Measurements from ENCODE around the gene SRP68. TPM values are rescaled to one million over a fixed set of nuclear protein-coding genes. Genes with fewer than 3 reads are reported as not detected.
"Not testable (repeated sequence)": the region's sequence is repeated elsewhere in the genome, so short reads cannot be mapped to it uniquely, and the experiment has no call there.

SRP68 gene
- polyA plus RNA-seq, 1 of the 3 experiments (the other 2 are of a cell fraction), result 76.8 TPM

DNA sequence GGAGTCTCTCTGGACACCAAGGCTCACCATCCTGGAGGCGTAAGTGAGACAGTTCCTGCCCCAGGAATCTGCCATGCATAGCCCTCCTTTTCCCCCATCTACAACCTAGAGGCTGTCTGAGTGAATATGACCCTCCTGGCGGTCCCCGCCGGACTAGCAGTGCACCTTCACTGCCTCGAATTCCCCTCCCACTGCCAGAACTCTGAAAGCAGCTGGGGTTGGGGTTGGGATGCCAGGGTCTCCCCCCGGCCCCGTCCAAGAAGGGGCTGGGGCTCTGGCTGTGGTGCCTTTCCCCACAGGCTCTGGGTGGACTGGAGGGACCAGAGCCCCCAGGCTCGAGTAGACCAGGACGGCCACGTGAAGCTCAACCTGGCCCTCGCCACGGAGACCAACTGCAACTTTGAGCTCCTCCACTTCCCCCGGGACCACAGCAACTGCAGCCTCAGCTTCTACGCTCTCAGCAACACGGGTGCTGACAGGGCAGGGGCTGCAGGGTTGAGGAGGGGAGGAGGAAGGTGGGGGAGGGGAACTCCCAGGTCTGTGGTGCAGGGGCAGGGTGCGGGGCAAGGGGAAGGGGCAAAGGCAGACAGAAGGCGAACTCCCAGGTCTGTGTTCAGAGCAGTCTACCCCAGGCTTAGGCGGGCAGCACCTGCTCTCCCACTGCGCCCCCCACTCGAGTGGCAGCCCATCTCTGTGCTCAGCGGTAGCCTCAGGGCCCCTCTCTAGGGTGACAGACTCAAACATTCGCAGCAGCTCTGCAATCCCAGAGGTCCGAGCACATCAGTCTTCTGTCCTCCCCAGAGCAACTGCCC is 7.8 kb upstream of the SRP68 start (continued):
- TF ChIP-seq NRF1 (IDR thresholded peaks at IDR 0.05; ENCODE audit: low read depth, low read length), result no peak
- no peak for TF ChIP-seq YY1 (IDR thresholded peaks at IDR 0.05; ENCODE audit: low read depth)
- TF ChIP-seq, protein P1, sequence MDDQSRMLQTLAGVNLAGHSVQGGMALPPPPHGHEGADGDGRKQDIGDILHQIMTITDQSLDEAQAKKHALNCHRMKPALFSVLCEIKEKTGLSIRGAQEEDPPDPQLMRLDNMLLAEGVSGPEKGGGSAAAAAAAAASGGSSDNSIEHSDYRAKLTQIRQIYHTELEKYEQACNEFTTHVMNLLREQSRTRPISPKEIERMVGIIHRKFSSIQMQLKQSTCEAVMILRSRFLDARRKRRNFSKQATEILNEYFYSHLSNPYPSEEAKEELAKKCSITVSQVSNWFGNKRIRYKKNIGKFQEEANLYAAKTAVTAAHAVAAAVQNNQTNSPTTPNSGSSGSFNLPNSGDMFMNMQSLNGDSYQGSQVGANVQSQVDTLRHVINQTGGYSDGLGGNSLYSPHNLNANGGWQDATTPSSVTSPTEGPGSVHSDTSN (IDR thresholded peaks at IDR 0.05), result peak; percentile 19
- TF ChIP-seq TEAD4 (IDR thresholded peaks at IDR 0.05; ENCODE audit: borderline replicate concordance, insufficient read depth), result no peak
- no peak for TF ChIP-seq TAF1 (IDR thresholded peaks at IDR 0.05; ENCODE audit: borderline replicate concordance, low read depth, low read length)
- no peak for TF ChIP-seq EP300 (IDR thresholded peaks at IDR 0.05; ENCODE audit: borderline replicate concordance in 1 of 2, low read depth in 1 of 2, low read length in 1 of 2)

GRCh38 chr17:76079535-76079955 is 7.2 kb upstream of the SRP68 start:
- H3K27me3 ChIP-seq (ENCODE audit: insufficient read depth), result peaks cover 61% of the 10 kb centered on the region
- DNase-seq, result peak; percentile 61
- H3K9ac ChIP-seq, result no peak overlapping the region
- no peaks in the 10 kb centered on the region for H3K9me2 ChIP-seq
- H3K4me1 ChIP-seq (ENCODE audit: control insufficient read depth in 1 of 2, insufficient read depth in 2 of 2, low read depth in 1 of 2, low read length in 1 of 2), result peaks cover 0 to 32% of the 10 kb centered on the region in 2 experiments; a peak in 1 of 4 replicates
- no peaks in the 10 kb centered on the region for H3K9me3 ChIP-seq
- ChIA-PET POLR2A (interaction anchor here (0.6 to 3.4 kb wide), 7 partner anchors 10 to 200 kb away, joined by 3 to 20 read pairs (median 5); no protein-coding TSS in a partner anchor), CTCF (interaction anchor here (0.6 to 7.8 kb wide), 10 partner anchors 9 to 200 kb away, joined by 3 to 64 read pairs (median 7); partner anchors contain the start of gene EXOC7)
- H3K79me2 ChIP-seq (ENCODE audit: insufficient read depth), result no peaks in the 10 kb centered on the region
- H3F3A ChIP-seq (replicated peaks; ENCODE audit: insufficient read depth), result peaks cover 23% of the 10 kb centered on the region
- H3K4me3 ChIP-seq (ENCODE audit: low read depth in 2 of 2, low read length in 1 of 2), result peak overlapping the region in 1 of 2 experiments; percentile 19; a peak in 1 of 4 replicates
- WGBS (ENCODE audit: low lambda C conversion rate), result 6% methylated on average over 3 of the region's 9 CpGs
- H3K4me2 ChIP-seq, result peak overlapping the region; percentile 48
- H4K20me1 ChIP-seq (ENCODE audit: insufficient read depth), result no peaks in the 10 kb centered on the region; the same call in 1 of the 2 replicates
- no peak overlapping the region for H3K27ac ChIP-seq (ENCODE audit: low read depth in 2 of 2, low read length in 1 of 2)
- H3K36me3 ChIP-seq (replicated peaks in 1 of 2; ENCODE audit: control insufficient read depth in 1 of 2, insufficient read depth in 2 of 2, low read length in 1 of 2), result peaks cover 9 to 21% of the 10 kb centered on the region in 2 experiments
- no peak overlapping the region for H2AFZ ChIP-seq (ENCODE audit: low read depth)
- TF ChIP-seq ELF1 (IDR thresholded peaks at IDR 0.05) (peak; percentile 28; the same call in 1 of the 2 replicates), RFX5 (IDR thresholded peaks at IDR 0.05; ENCODE audit: low read length) (no peak)

GRCh38 chr17:76078860-76079534 is 6.7 kb upstream of the SRP68 start, which contains the start of gene ZACN:
Gene ZACN (plus strand): TSS chr17:76079182. CDS start chr17:76079265, 83 bp downstream.
- ChIA-PET POLR2A (interaction anchor here (0.8 to 3.4 kb wide), 4 partner anchors 14 to 201 kb away, joined by 3 to 20 read pairs (median 4); no protein-coding TSS in a partner anchor), CTCF (interaction anchor here (0.6 to 7.8 kb wide), 9 partner anchors 10 to 201 kb away, joined by 3 to 64 read pairs (median 7); partner anchors contain the start of genes EXOC7 and FBF1)
- H3K4me2 ChIP-seq, result peak within 1 kb of the TSS; percentile 48
- H3K4me1 ChIP-seq (ENCODE audit: control insufficient read depth in 1 of 2, insufficient read depth in 2 of 2, low read depth in 1 of 2, low read length in 1 of 2), result peaks cover 0 to 32% of the 10 kb centered on the region in 2 experiments; a peak in 1 of 4 replicates
- H3K79me2 ChIP-seq (ENCODE audit: insufficient read depth), result no peaks in the 10 kb centered on the region
- peaks cover 66% of the 10 kb centered on the region for H3K27me3 ChIP-seq (ENCODE audit: insufficient read depth)
- no peaks in the 10 kb centered on the region; the same call in 1 of the 2 replicates for H4K20me1 ChIP-seq (ENCODE audit: insufficient read depth)
- H2AFZ ChIP-seq (ENCODE audit: low read depth), result no peak within 1 kb of the TSS
- H3K27ac ChIP-seq (ENCODE audit: low read depth in 2 of 2, low read length in 1 of 2), result no peak within 1 kb of the TSS
- H3K4me3 ChIP-seq (ENCODE audit: low read depth in 2 of 2, low read length in 1 of 2), result peak within 1 kb of the TSS in 1 of 2 experiments; percentile 19; a peak in 1 of 4 replicates
- TF ChIP-seq USF2 (IDR thresholded peaks at IDR 0.05; ENCODE audit: borderline replicate concordance, low read depth, low read length), result no peak
- TF ChIP-seq POLR2AphosphoS5 (IDR thresholded peaks at IDR 0.05; ENCODE audit: low read depth, low read length), result 0 out of 2 replicates have a peak, but pooled peaks have one; percentile 1
- no peaks in the 10 kb centered on the region for H3K9me3 ChIP-seq
- H3K36me3 ChIP-seq (replicated peaks in 1 of 2; ENCODE audit: control insufficient read depth in 1 of 2, insufficient read depth in 2 of 2, low read length in 1 of 2), result peaks cover 4 to 16% of the 10 kb centered on the region in 2 experiments
- peaks cover 23% of the 10 kb centered on the region for H3F3A ChIP-seq (replicated peaks; ENCODE audit: insufficient read depth)
- H3K9ac ChIP-seq, result no peak within 1 kb of the TSS
- no peaks in the 10 kb centered on the region for H3K9me2 ChIP-seq
- 24% methylated on average over 16 of the region's 17 CpGs for WGBS (ENCODE audit: low lambda C conversion rate)
- DNase-seq, result peak; percentile 53

GRCh38 chr17:76078370-76078769 is 6.1 kb upstream of the SRP68 start:
- peaks cover 0 to 32% of the 10 kb centered on the region in 2 experiments; a peak in 1 of 4 replicates for H3K4me1 ChIP-seq (ENCODE audit: control insufficient read depth in 1 of 2, insufficient read depth in 2 of 2, low read depth in 1 of 2, low read length in 1 of 2)
- H3K9me2 ChIP-seq; H3K36me3 ChIP-seq (replicated peaks in 1 of 2; ENCODE audit: control insufficient read depth in 1 of 2, insufficient read depth in 2 of 2, low read length in 1 of 2); H4K20me1 ChIP-seq (ENCODE audit: insufficient read depth); H3K27ac ChIP-seq (ENCODE audit: low read depth in 2 of 2, low read length in 1 of 2); H3K9me3 ChIP-seq; H2AFZ ChIP-seq (ENCODE audit: low read depth); H3K79me2 ChIP-seq (ENCODE audit: insufficient read depth); H3K9ac ChIP-seq; H3K4me3 ChIP-seq (ENCODE audit: low read depth in 2 of 2, low read length in 1 of 2); DNase-seq; H3K4me2 ChIP-seq: not testable (repeated sequence)
- CTCF ChIA-PET, result interaction anchor here (1.3 to 7.8 kb wide), 10 partner anchors 8 to 201 kb away, joined by 3 to 64 read pairs (median 4); no protein-coding TSS in a partner anchor
- 6% methylated on average over 5 of the region's 5 CpGs for WGBS (ENCODE audit: low lambda C conversion rate)
- peaks cover 18% of the 10 kb centered on the region for H3F3A ChIP-seq (replicated peaks; ENCODE audit: insufficient read depth)
- POLR2A ChIA-PET, result interaction anchor here (1.0 to 1.7 kb wide), 4 partner anchors 16 to 201 kb away, joined by 3 to 5 read pairs (median 4); no protein-coding TSS in a partner anchor
- H3K27me3 ChIP-seq (ENCODE audit: insufficient read depth), result peaks cover 73% of the 10 kb centered on the region
